ENCODE data around the gene STXBP5L.

The STXBP5L gene

GRCh38 chr3:120926146-120926545 lies 18.1 kb downstream of the STXBP5L start:
- TF ChIP-seq EZH2phosphoT487 (IDR thresholded peaks at IDR 0.05; ENCODE audit: borderline replicate concordance) (no peak), CTCF (conservative IDR thresholded peaks at IDR 0.05; ENCODE audit: low read length) (no peak)
- Histone ChIP-seq H3K9me2 (replicated peaks; ENCODE audit: low read depth, low read length) (no peaks in the 10 kb centered on the region), H3K4me3 (ENCODE audit: low read length, poor library complexity, severe bottlenecking) (no peak overlapping the region), H3F3A (ENCODE audit: low read depth) (no peaks in the 10 kb centered on the region), H3K79me2 (ENCODE audit: insufficient read depth, low read length) (no peaks in the 10 kb centered on the region), H2AFZ (ENCODE audit: low read length) (no peak overlapping the region), H3K9ac (ENCODE audit: low read depth, low read length, poor library complexity, severe bottlenecking) (no peak overlapping the region), H3K9me3 (ENCODE audit: insufficient read depth, low read depth, low read length) (0 out of 2 replicates have a peak, but pooled peaks cover 5% of the 10 kb centered on the region), H3K4me1 (ENCODE audit: insufficient read depth, low read length, poor library complexity, severe bottlenecking) (no peaks in the 10 kb centered on the region), H3K4me2 (ENCODE audit: low read depth, low read length, poor library complexity, severe bottlenecking) (no peak overlapping the region), H4K20me1 (ENCODE audit: insufficient read depth, low read length, poor library complexity, severe bottlenecking) (no peaks in the 10 kb centered on the region), H3K36me3 (ENCODE audit: insufficient read depth, low read length) (no peaks in the 10 kb centered on the region), H3K27me3 (ENCODE audit: insufficient read depth, low read length, poor library complexity, severe bottlenecking) (no peaks in the 10 kb centered on the region)

DNA sequence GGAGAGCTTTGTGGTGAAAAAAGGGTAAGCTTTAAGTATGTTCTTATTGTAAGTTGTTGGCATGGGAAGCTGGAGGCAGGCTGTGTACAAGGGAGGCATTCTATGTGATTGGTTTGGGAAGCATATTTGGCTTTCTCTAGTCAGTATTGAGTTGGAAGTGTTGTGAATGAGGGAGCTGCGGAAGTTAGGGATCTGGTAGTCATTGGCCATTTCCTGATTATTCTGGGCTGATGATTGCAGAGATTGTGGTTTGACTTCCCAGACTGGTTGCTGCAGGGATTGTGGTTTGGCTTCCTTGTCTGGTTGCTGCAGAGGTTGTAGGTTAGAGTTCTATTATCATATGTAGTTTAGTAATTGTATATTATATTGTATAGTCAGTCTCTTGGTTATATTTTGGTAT lies 21.0 kb downstream of the STXBP5L start:
- H2AFZ ChIP-seq (ENCODE audit: low read length), result no peak overlapping the region

DNA sequence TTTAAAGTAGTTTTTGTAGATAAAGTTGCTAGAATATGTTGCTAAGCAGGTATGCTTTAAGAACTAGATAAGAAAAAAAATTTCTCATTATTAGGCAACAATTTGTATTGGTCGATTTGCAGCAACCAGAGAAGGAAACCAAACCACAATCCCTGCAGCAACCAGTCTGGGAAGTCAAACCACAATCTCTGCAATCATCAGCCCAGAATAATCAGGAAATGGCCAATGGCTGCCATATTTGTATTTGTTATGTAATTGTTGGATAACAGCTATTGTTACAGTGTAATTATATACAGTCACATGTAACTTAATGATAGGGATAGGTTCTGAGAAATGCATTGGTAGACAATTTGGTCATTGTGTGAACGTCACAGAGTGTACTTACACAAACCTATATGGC lies 23.6 kb downstream of the STXBP5L start:
- H3K4me1 ChIP-seq (ENCODE audit: insufficient read depth, low read length, poor library complexity, severe bottlenecking), result no peaks in the 10 kb centered on the region
- no peaks in the 10 kb centered on the region for H3K9me3 ChIP-seq (ENCODE audit: insufficient read depth, low read depth, low read length)
- H3K4me3 ChIP-seq (ENCODE audit: low read length, poor library complexity, severe bottlenecking), result no peak overlapping the region
- no peaks in the 10 kb centered on the region for H3F3A ChIP-seq (ENCODE audit: low read depth)
- no peak for TF ChIP-seq CTCF (conservative IDR thresholded peaks at IDR 0.05; ENCODE audit: low read length)
- TF ChIP-seq EZH2phosphoT487 (IDR thresholded peaks at IDR 0.05; ENCODE audit: borderline replicate concordance), result no peak
- no peaks in the 10 kb centered on the region for H3K9me2 ChIP-seq (replicated peaks; ENCODE audit: low read depth, low read length)
- H3K79me2 ChIP-seq (ENCODE audit: insufficient read depth, low read length), result no peaks in the 10 kb centered on the region
- H4K20me1 ChIP-seq (ENCODE audit: insufficient read depth, low read length, poor library complexity, severe bottlenecking), result no peaks in the 10 kb centered on the region
- no peak overlapping the region for H2AFZ ChIP-seq (ENCODE audit: low read length)
- no peaks in the 10 kb centered on the region for H3K36me3 ChIP-seq (ENCODE audit: insufficient read depth, low read length)
- H3K9ac ChIP-seq (ENCODE audit: low read depth, low read length, poor library complexity, severe bottlenecking), result no peak overlapping the region
- H3K27me3 ChIP-seq (ENCODE audit: insufficient read depth, low read length, poor library complexity, severe bottlenecking), result no peaks in the 10 kb centered on the region
- H3K4me2 ChIP-seq (ENCODE audit: low read depth, low read length, poor library complexity, severe bottlenecking), result no peak overlapping the region

More for the DNA sequence above, 21.0 kb downstream of the STXBP5L start:
- Histone ChIP-seq H3K4me3 (ENCODE audit: low read length, poor library complexity, severe bottlenecking) (no peak overlapping the region), H3K4me2 (ENCODE audit: low read depth, low read length, poor library complexity, severe bottlenecking) (no peak overlapping the region), H3K9ac (ENCODE audit: low read depth, low read length, poor library complexity, severe bottlenecking) (no peak overlapping the region), H3F3A (ENCODE audit: low read depth) (no peaks in the 10 kb centered on the region), H3K36me3 (ENCODE audit: insufficient read depth, low read length) (no peaks in the 10 kb centered on the region), H3K27me3 (ENCODE audit: insufficient read depth, low read length, poor library complexity, severe bottlenecking) (no peaks in the 10 kb centered on the region), H3K9me2 (replicated peaks; ENCODE audit: low read depth, low read length) (no peaks in the 10 kb centered on the region), H4K20me1 (ENCODE audit: insufficient read depth, low read length, poor library complexity, severe bottlenecking) (no peaks in the 10 kb centered on the region), H3K9me3 (ENCODE audit: insufficient read depth, low read depth, low read length) (0 out of 2 replicates have a peak, but pooled peaks cover 5% of the 10 kb centered on the region), H3K79me2 (ENCODE audit: insufficient read depth, low read length) (no peaks in the 10 kb centered on the region), H3K4me1 (ENCODE audit: insufficient read depth, low read length, poor library complexity, severe bottlenecking) (no peaks in the 10 kb centered on the region)
- TF ChIP-seq EZH2phosphoT487 (IDR thresholded peaks at IDR 0.05; ENCODE audit: borderline replicate concordance) (no peak), CTCF (conservative IDR thresholded peaks at IDR 0.05; ENCODE audit: low read length) (no peak)
